Immature natural killer cell (primary cell): ENCODE measurements around the gene EVPL. TPM values are rescaled to one million over a fixed set of nuclear protein-coding genes. Genes with fewer than 3 reads are reported as not detected.
"Not testable (repeated sequence)": the region's sequence is repeated elsewhere in the genome, so short reads cannot be mapped to it uniquely, and the experiment has no call there.

Source experiments
- DNase-seq, 3 donors: peaks; one replicate each; pipeline ENCODE4 v3.0.0; 2022; ENCODE audit warnings: mixed read lengths in 1 of 3
- H3K27ac Mint-ChIP-seq, 6 donors: one replicate each; pipeline ENCODE4 v1.8.0; 2020; ENCODE audit warnings: mixed read lengths in 6 of 6, mild to moderate bottlenecking in 5 of 6, inconsistent platforms in 4 of 6, moderate library complexity in 3 of 6
- H3K27me3 Mint-ChIP-seq, 3 donors: one replicate each; pipeline ENCODE4 v1.8.0; 2020 to 2021; ENCODE audit warnings: low read depth in 3 of 3, mild to moderate bottlenecking in 3 of 3, mixed read lengths in 3 of 3, moderate library complexity in 3 of 3, inconsistent platforms in 1 of 3
- H3K36me3 Mint-ChIP-seq, 3 donors: one replicate each; pipeline ENCODE4 v1.8.0; 2020; ENCODE audit warnings: mixed read lengths in 3 of 3, inconsistent platforms in 2 of 3, mild to moderate bottlenecking in 2 of 3
- H3K4me1 Mint-ChIP-seq, 2 donors: one replicate each; pipeline ENCODE4 v1.8.0; 2020; ENCODE audit warnings: inconsistent platforms in 2 of 2, mild to moderate bottlenecking in 2 of 2, mixed read lengths in 2 of 2, moderate library complexity in 1 of 2
- H3K4me3 Mint-ChIP-seq, 5 donors: one replicate each; pipeline ENCODE4 v1.8.0; 2020; ENCODE audit warnings: mild to moderate bottlenecking in 5 of 5, mixed read lengths in 5 of 5, inconsistent platforms in 3 of 5, moderate library complexity in 3 of 5
- H3K9me3 Mint-ChIP-seq, 6 donors: one replicate each; pipeline ENCODE4 v1.8.0; 2020; ENCODE audit warnings: mild to moderate bottlenecking in 6 of 6, mixed read lengths in 6 of 6, inconsistent platforms in 4 of 6, moderate library complexity in 3 of 6
- polyA plus RNA-seq, 3 donors: library from polyadenylated mRNA; unstranded; fragments of 300-500 nt; fragmentation: Illumina TruSeq; gene quantifications; one replicate each; pipeline ENCODE4 v1.2.3, GENCODE V29; 2021

Gene EVPL
- polyA plus RNA-seq, 3 donors from 2014 or later = not detected

- Mint-ChIP-seq H3K36me3 (peaks cover 4 to 19% (median 9%) of the 10 kb centered on the region in 3 donors), H3K9me3 (no peaks in the 10 kb centered on the region), H3K4me3 (no peak overlapping the region), H3K27me3 (no peaks in the 10 kb centered on the region), H3K4me1 (peaks cover 3 to 17% of the 10 kb centered on the region in 2 donors), H3K27ac (peak overlapping the region in 1 of 6 donors; percentile 20)
- no peak for DNase-seq
These were observed 57.0 kb downstream of the EVPL start for GRCh38 chr17:75970011-75970523.

GRCh38 chr17:75969044-75969443 is 58.1 kb downstream of the EVPL start:
- peaks cover 3 to 17% of the 10 kb centered on the region in 2 donors for H3K4me1 Mint-ChIP-seq
- not testable (repeated sequence) for H3K27me3 Mint-ChIP-seq, H3K27ac Mint-ChIP-seq, H3K4me3 Mint-ChIP-seq, DNase-seq, H3K9me3 Mint-ChIP-seq
- peaks cover 4 to 19% (median 9%) of the 10 kb centered on the region in 3 donors for H3K36me3 Mint-ChIP-seq

- H3K27ac Mint-ChIP-seq = no peak overlapping the region
- H3K4me3 Mint-ChIP-seq = no peak overlapping the region
- H3K9me3 Mint-ChIP-seq = no peaks in the 10 kb centered on the region
These were observed 61.6 kb downstream of the EVPL start for GRCh38 chr17:75965468-75965867.

DNA sequence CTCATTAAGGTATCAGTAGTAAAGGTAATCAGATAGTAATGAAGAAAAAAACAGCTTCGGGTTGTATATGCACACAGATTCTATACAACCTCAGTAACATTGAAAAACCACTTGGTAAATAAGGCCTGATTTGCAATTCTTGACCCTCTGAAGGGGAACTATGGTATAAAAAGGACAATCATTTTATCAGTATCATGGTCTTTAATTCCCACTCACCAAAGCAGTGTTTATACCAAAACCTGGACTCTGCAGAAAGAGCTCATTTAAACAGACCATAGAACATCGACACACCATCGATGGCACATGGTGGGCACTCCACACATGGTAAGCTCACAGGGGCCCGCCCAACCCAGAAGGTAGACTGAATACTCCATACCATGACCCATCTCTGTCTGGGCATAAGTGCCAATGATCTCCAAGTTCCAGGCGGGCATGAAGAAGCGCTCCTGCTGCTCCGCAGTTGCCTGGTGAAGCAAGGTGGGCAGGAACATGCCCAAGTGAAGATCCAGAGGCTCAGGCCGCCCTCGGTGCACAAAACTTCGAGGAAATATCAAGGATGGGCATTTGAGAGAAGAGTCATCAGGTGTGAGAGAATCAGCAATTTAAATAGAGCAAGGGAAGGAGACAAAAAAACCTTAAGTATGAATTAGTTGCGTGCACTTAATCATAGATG is 67.1 kb downstream of the EVPL start:
- no peak for DNase-seq

More at GRCh38 chr17:75965468-75965867, 61.6 kb downstream of the EVPL start:
- Mint-ChIP-seq H3K36me3 (peaks cover 4 to 9% (median 4%) of the 10 kb centered on the region in 3 donors), H3K27me3 (no peaks in the 10 kb centered on the region), H3K4me1 (peaks cover 4 to 15% of the 10 kb centered on the region in 2 donors)
- DNase-seq = no peak

DNA sequence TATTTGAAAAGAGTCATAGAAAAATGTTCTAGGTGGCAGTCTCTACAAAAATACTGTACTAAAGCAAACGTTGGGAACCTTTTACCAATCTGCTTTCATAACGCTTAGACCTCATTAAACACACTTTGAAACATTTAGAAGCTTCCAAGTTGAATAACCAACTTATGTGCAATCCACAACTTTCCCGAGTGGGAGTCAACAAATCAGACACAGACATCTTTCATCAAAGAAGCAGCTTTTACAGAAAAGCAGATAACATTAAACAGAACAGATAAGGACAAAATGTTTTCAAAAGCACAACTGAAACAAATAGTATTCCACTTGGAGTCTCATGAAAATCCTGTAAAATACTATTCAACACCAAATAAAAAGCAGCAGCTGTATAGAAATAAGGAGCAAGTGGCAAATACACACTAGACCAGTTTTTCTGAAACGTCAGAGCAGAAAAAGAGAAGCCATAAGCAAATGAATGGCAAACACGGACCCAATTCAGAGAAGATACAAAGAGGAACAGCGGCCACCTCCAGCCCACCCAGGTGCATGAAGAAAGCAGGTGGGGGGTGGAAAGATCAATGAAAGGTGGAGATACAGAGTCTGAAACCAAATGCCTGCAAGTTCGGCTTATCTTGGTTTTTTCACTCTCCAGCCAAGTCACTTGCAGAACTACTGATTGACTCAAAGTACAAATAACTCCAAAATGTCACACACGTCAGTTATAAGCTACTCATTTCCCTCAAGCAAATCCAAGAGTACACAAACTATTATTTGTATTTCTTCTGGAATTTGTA is 67.9 kb downstream of the EVPL start:
- Mint-ChIP-seq H3K27ac (no peak overlapping the region), H3K36me3 (peaks cover 4 to 12% (median 11%) of the 10 kb centered on the region in 3 donors), H3K27me3 (no peaks in the 10 kb centered on the region), H3K4me1 (peaks cover 4 to 9% of the 10 kb centered on the region in 2 donors), H3K4me3 (no peak overlapping the region), H3K9me3 (no peaks in the 10 kb centered on the region)
- no peak for DNase-seq

More for the DNA sequence above, 67.1 kb downstream of the EVPL start:
- Mint-ChIP-seq H3K27ac (no peak overlapping the region), H3K36me3 (peaks cover 4 to 15% (median 12%) of the 10 kb centered on the region in 3 donors), H3K4me3 (no peak overlapping the region), H3K9me3 (no peaks in the 10 kb centered on the region), H3K27me3 (no peaks in the 10 kb centered on the region), H3K4me1 (peaks cover 4 to 9% of the 10 kb centered on the region in 2 donors)

Other genes with a start within 250 kb of the EVPL start
- 10 to 100 TPM; 26.0 to 48.4 (median 34.4) TPM for gene UNK, start 242.5 kb downstream of the EVPL start, polyA plus RNA-seq
- 100 to 1,000 TPM in 1 of 3 donors, 10 to 100 TPM in 2; 53.1 to 124 (median 57.5) TPM for gene UNC13D, start 182.9 kb downstream of the EVPL start, polyA plus RNA-seq
- gene WBP2, start 172.0 kb downstream of the EVPL start, polyA plus RNA-seq = 10 to 100 TPM; 51.2 to 85.8 (median 69.1) TPM
- 1 to 10 TPM; 3.2 to 4.0 (median 3.9) TPM for gene TRIM47, start 148.7 kb downstream of the EVPL start, polyA plus RNA-seq
- 10 to 100 TPM in 2 of 3 donors, 1 to 10 TPM in 1; 5.4 to 27.1 (median 18.7) TPM for gene TRIM65, start 130.4 kb downstream of the EVPL start, polyA plus RNA-seq
- 10 to 100 TPM; 55.9 to 67.5 (median 64.0) TPM for gene MRPL38, start 122.4 kb downstream of the EVPL start, polyA plus RNA-seq
- gene FBF1, start 86.3 kb downstream of the EVPL start, polyA plus RNA-seq = 1 to 10 TPM in 2 of 3 donors, not detected in 1; 1.6 to 7.6 TPM
- 10 to 100 TPM; 16.1 to 23.9 (median 19.1) TPM for gene ACOX1, start 48.1 kb downstream of the EVPL start, polyA plus RNA-seq
- 10 to 100 TPM; 40.2 to 53.0 (median 43.7) TPM for gene TEN1, start 48.1 kb downstream of the EVPL start, polyA plus RNA-seq
- gene CDK3, start 26.5 kb downstream of the EVPL start, polyA plus RNA-seq = 1 to 10 TPM in 2 of 3 donors, not detected in 1; 1.0 to 1.1 TPM
- 10 to 100 TPM; 30.1 to 62.6 (median 61.0) TPM for gene SRP68, start 45.2 kb upstream of the EVPL start, polyA plus RNA-seq
- gene GALR2, start 47.5 kb upstream of the EVPL start, polyA plus RNA-seq = under 1 TPM in 1 of 3 donors, not detected in 2; 0.18 TPM
- under 1 TPM in 2 of 3 donors, not detected in 1; 0.59 to 0.60 TPM for gene ZACN, start 51.9 kb upstream of the EVPL start, polyA plus RNA-seq
- 10 to 100 TPM; 37.2 to 78.9 (median 56.9) TPM for gene EXOC7, start 76.5 kb upstream of the EVPL start, polyA plus RNA-seq
- gene FOXJ1, start 113.9 kb upstream of the EVPL start, polyA plus RNA-seq = not detected
- gene RNF157, start 213.2 kb upstream of the EVPL start, polyA plus RNA-seq = 1 to 10 TPM in 2 of 3 donors, under 1 TPM in 1; 0.69 to 3.0 (median 1.2) TPM
- 1 to 10 TPM; 1.5 to 4.5 (median 3.9) TPM for gene UBALD2, start 238.0 kb upstream of the EVPL start, polyA plus RNA-seq